ENCODE data around the gene CRHBP.
"Not testable (repeated sequence)": the region's sequence is repeated elsewhere in the genome, so short reads cannot be mapped to it uniquely, and the experiment has no call there.

CRHBP gene

GRCh38 chr5:76958991-76959767 lies 6.3 kb downstream of the CRHBP start:
- DNase-seq (ENCODE audit: low read depth, low spot score): no peak

- no peak for DNase-seq (ENCODE audit: low read depth, low spot score)
Observed at GRCh38 chr5:76960004-76960625, 7.3 kb downstream of the CRHBP start.

DNA sequence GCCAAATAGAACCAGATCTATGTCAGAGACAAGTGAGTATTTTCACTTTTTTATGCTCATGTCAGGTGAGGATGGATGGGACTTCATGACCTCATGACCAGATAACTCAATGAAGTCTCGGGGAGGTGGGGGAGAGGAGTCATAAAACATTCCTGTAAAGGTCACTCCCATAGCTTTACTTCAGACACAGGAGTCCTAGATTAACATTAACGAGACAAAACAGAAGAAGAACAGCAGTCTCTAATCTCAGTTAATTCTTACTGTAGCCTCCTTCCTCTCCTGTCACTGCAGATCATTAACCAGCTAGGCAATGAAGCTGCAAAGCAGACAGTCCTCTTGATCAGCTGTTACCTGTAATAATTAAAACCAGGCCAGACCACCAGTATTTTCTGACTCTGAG lies 11.2 kb downstream of the CRHBP start:
- DNase-seq (ENCODE audit: low read depth, low spot score): no peak

- DNase-seq (ENCODE audit: low read depth, low spot score): no peak
Observed at GRCh38 chr5:76971511-76971910, 18.7 kb downstream of the CRHBP start.

DNA sequence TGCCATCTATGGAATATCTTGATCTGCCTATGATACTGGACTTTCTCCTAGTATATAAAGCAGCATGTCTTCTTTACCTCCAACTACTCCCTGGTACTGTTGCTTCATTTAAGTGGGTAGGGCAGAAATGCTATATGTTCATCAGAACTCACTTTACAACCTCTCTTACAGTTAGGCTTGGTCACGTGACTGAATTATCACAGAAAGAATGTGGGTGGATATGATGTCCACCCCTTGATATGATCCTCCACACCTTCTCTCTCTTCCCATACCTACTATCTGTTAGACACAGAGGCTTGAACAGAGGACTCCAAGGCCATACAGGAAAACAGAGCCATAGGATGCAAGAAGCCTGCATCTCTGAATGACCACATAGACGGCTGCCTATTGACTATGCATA lies 19.8 kb downstream of the CRHBP start:
- DNase-seq (ENCODE audit: low read depth, low spot score): no peak

- no peak for DNase-seq (ENCODE audit: low read depth, low spot score)
Observed at GRCh38 chr5:76974785-76975184, 21.9 kb downstream of the CRHBP start.

DNA sequence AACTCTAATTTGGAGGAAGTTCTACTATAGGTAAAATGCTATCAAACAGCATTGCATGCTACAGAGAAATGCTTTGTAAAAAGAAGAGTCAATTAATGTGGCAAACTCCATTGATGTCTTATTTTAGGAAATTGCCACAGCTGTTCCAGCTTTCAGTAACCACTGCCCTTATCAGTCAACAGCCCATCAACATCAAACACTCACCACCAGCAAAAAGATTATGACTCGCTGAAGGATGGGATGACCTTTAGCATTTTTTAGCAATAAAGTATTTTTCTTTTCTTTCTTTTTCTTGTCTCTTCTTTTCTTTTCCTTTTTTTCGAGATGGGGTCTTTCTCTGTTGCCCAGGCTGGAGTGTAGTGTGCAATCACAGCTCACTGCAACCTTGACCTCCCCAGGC lies 26.0 kb downstream of the CRHBP start:
- DNase-seq (ENCODE audit: low read depth, low spot score): no peak

GRCh38 chr5:76980518-76981144 lies 27.8 kb downstream of the CRHBP start:
- no peak for DNase-seq (ENCODE audit: low read depth, low spot score)

- DNase-seq (ENCODE audit: low read depth, low spot score): no peak
Observed at GRCh38 chr5:76982450-76982849, 29.6 kb downstream of the CRHBP start.

- no peak for DNase-seq (ENCODE audit: low read depth, low spot score)
Observed at GRCh38 chr5:76983468-76983867, 30.6 kb downstream of the CRHBP start.

- DNase-seq (ENCODE audit: low read depth, low spot score): no peak
Observed at GRCh38 chr5:76986825-76987526, 34.1 kb downstream of the CRHBP start.

GRCh38 chr5:76990899-76991459 lies 38.1 kb downstream of the CRHBP start:
- DNase-seq (ENCODE audit: low read depth, low spot score): no peak

- not testable (repeated sequence) for DNase-seq (ENCODE audit: low read depth, low spot score)
Observed at GRCh38 chr5:76993436-76993835, 40.6 kb downstream of the CRHBP start.

DNA sequence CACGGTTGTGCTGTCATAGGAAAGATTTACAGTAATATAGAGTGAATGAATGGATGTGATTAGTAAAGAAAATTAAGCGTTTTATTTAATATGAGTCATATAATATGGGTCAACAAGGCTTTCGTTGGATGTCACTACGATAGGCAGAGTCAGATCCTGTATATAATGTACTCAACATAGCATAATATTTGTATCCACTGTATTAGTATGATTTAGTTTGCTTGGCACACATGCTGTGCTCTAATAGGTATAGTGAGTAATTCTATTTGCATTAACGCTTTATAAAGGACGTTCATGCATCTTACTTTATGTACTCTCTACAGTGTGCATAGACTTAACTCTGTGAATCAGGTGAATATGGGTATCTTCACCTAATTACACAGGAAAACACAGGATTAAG lies 41.5 kb downstream of the CRHBP start:
- no peak for DNase-seq (ENCODE audit: low read depth, low spot score)

GRCh38 chr5:76998251-76998650 lies 45.4 kb downstream of the CRHBP start:
- DNase-seq (ENCODE audit: low read depth, low spot score): not testable (repeated sequence)

DNA sequence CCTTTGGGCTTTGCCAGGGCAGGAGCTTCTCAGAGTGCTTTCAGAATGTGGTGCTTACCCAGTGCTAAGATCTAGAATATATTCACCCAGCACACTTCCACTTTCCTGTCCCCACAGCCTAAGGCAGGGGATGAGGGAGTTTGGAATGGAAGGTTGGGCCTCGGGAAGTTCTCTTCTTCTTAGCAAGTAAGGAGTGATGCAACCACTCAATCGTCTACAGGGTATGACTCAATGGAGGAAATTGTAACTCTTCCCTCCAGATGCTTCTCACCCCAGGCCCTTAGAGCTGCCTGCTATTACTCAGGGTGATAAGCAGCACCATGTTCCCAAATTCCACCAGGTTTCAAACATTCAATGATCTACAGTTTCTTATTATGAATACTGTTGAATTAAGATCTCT lies 46.6 kb downstream of the CRHBP start:
- no peak for DNase-seq (ENCODE audit: low read depth, low spot score)

DNA sequence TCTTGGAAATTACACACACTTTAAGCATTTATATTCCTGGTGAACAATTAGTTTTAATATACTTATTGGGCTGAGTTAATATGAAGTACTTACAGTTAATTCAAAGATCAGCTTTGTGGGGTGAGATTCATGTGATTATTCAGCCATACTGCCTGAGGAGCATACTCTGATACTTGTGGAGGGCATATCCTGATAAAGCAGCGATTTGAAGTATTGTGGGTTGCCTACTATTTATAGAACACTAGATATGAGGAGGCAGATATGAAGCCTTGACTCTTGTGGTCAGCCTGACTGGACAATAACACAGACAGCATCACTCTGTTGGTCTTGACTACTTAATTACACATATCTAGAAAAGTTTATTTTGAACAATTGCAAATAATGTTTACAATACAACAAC lies 50.4 kb downstream of the CRHBP start:
- DNase-seq (ENCODE audit: low read depth, low spot score): no peak

DNA sequence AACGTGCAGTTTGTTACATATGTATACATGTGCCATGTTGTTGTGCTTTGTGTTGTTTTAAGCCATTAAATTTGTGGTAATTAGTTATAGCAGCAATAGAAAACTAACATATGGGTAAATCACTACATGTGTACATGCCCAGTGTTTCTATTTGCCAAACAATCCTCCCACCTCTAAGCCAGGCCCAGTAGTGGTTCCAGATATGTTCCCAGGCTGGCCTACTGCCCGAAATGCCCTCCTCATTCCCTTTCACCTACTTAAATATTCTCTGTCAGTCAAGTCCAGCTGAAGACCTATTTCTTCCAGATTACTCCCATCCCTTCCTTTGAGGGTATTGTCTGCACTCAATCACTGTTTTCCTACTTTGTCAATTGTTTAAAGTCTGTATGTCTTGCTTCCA lies 53.3 kb downstream of the CRHBP start:
- no peak for DNase-seq (ENCODE audit: low read depth, low spot score)

DNA sequence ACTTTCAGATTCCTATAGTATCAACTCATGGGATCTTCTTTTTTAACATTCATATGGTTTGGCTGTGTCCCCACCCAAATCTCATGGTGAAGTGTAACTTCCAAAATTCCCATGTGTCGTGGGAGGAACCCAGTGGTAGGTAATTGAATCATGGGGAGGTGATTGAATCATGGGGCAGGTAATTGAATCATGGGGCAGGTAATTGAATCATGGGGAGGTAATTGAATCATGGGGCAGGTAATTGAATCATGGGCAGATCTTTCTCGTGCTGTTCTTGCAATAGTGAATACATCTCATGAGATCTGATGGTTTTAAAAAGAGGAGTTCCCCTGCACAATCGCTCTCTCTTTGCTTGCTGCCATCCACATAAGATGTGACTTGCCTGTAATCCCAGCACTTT lies 55.6 kb downstream of the CRHBP start:
- no peak for DNase-seq (ENCODE audit: low read depth, low spot score)

- DNase-seq (ENCODE audit: low read depth, low spot score): no peak
Observed at GRCh38 chr5:77010243-77010642, 57.4 kb downstream of the CRHBP start.

- DNase-seq (ENCODE audit: low read depth, low spot score): no peak
Observed at GRCh38 chr5:77011498-77011897, 58.7 kb downstream of the CRHBP start.

DNA sequence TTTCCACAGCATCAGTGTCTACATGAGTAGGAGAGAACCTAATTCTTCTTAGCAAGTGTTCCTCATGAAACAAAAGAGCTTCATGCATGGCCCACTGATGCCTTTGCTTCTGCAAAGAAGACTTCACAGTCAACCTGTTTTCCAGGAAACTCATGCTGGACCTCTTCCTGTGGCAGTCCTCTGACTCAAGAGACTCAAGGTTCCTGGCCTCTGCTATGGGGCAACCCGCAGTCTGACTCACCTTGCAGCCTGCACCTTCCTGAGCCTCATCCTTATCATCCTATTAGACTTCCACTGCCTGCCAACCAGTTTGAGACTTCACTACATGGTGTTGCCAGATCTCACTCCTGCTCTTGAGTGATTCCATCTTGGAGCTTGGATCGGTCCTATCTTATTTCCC lies 59.8 kb downstream of the CRHBP start:
- DNase-seq (ENCODE audit: low read depth, low spot score): no peak
